Suppressor macrophage treated with lipopolysaccharide for 4 hours (primary cell): ENCODE measurements around the gene MMD2.

Experiments used
- DNase-seq: peaks from one replicate; pipeline ENCODE4 v3.0.0-alpha.2; 2020

MMD2 gene

DNA sequence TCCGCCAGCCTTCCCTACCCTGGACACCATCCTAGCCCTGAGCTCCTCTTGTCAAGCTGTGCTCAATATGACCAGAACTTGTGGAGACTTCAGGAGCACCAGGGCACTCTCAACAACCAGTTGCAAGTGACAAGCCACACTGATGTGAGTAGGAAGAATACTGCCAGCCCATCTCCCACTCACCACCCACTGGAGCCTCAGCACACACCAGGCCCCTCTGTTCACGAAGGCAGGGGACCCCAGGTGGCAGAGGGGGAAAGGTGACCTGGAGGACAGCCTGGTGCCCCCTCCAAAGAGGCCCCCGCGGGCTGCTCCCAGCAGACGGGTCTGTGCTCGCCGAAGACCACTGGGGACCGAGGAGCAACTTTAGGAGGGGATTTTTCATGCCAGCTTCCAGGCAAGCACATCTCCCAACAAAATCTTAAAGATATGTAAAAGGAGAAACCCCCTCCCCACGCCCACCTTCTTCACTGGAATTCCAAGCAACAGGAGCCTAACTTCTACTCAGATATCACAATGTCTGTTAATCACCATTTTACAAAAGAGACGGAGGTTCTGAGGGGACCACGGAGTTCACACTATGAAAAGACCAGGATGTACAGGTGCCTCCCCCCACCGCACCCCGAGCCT is 1.0 kb downstream of the MMD2 start:
- DNase-seq, result no peak

DNA sequence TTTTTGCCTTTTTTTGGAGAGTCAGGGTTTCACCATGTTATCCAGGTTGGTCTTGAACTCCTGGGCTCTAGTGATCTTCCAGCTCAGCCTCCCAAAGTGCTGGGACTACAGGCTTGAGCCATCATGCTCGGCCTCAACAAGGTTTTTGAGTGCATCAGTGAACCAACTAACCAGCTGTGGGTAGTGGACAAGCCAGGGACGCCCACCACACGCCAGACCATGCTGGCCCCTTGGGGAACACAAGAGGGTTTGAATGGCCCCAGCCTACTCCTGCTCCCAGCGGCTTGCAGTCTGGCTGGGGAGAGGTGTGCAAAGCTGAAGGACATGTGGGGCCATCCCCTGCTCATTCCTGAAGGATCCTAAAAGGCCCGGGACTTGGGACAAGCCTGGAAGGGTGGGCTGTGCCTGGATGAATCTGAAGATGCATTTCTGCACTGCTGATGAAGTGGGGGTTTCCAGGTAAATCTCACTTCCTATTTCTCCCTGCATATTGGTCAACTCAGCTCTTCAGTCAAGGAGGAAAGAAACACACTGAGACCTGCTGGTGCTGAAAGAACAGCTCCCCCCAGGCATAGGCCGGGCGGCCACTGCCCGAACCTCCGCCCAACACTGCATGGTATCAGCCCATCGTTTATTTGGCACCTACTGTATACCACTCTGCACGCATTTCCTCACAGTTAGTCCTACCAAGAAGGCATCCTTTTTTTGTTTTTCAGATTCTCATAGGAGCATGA is 6.9 kb downstream of the MMD2 start:
- DNase-seq, result no peak

- no peak for DNase-seq
These were observed 7.7 kb downstream of the MMD2 start for GRCh38 chr7:4951304-4951703.

GRCh38 chr7:4948402-4948801 is 10.6 kb downstream of the MMD2 start:
- no peak for DNase-seq

DNA sequence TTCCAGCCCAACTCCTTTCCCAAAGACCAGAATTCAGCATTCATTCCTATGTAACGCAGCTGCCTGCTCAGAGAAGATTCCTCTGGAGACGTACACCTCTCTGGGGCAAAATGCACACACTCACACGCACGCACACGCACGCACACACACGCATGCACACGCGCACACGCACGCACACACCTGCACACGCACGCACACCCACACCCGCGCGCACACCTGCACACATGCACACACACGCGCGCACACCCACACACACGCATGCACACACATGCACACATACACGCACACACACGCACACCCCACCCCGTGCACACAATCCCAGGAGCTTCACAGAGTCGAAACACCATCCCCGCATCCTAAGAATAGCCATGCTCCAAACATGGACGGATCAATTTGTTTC is 13.0 kb downstream of the MMD2 start:
- DNase-seq, result no peak

- DNase-seq, result no peak
These were observed 14.0 kb downstream of the MMD2 start for GRCh38 chr7:4944939-4945338.

- DNase-seq, result no peak
These were observed 15.7 kb downstream of the MMD2 start for GRCh38 chr7:4943297-4943696.

DNA sequence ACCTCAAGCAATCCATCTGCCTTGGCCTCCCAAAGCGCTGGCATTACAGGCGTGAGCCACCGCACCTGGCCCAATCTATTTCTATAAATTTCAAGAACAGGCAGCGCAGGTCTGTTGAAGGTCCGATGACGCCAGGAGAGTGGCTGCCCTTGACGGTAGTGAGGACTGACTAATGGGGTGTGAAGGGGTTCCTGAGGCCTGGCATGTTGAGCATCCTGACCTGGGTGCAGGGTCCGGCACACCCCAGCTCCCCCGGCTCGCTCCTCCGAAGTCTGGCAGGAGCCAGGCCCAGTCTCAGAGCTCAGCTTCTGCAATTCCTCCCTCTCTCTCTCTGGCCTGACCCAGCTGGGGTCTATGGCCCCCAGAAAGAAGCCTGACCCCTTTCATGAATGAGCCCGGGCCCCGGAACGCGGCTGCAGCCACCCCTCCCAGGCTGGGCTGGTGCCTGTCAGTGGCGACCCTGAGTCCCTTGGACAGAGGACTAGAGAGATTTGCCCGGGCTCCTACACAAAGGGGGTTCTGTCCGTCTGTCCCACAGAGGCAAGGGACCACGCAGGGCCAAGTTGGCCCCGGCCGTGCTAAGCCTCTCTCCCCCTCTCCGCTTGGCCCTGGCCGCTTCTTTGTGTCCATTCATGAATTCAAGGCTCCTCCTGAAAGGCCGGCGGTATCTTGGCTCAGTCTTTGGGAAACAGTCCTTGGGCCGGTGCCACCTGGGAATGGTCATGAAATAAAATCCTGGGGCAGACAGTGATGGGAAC is 18.8 kb downstream of the MMD2 start:
- no peak for DNase-seq

DNA sequence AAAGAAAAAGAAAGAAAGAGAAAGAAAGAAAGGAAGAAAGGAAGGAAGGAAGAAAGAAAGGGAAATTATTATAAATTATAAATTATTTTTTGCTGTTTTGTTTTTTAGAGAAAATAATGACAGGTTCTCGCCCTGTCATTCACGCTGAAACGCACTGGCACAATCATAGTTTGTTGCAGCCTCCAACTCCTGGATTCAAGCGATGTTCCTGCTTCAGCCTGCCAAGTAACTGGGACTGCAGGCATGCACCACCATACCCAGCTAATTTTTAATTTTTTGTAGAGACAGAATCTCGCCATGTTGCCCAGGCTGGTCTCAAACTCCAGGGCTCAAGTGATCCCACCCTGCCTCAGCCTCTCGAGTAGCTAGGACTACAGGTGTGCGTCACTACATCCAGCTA is 21.6 kb downstream of the MMD2 start:
- DNase-seq, result no peak

GRCh38 chr7:4934419-4935025 is 24.5 kb downstream of the MMD2 start:
- DNase-seq, result no peak

DNA sequence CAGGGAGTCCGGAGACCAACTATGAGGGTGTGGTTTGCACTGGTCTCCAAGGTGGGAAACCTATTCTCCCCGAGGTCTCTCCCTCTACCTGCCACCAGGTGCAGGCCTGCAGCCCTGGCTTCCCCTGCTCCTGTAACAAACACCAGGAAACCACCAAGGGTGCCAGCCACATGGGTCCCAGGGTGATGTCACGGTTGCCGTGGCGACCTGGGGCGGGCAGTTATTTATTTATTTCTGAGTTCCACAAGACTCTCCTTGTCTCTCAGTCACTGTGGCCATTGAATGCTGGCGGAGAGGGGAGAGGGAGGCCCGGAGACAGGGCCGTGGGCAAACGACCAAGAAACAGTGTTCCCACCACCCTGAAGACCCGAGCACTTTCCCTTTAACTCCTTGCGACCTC is 27.0 kb downstream of the MMD2 start:
- DNase-seq, result no peak

DNA sequence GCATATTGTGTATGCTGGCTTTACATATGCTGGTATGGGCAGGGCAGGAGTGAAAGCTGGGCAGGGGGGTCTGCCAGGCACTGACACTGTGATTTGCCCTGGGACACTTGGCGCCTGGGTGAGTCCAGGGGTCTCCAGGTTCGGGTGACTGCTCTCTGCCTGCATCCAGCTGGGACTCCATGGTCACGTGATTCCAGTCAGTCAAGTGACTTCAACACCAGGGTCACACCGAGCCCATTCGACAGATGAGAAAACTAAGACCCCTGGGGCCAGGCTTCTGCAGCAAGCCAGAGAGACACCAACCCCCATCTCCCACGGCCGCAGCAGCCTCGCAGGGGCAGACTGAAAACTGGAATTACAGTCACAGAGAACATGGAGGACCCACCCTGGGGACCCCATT is 30.0 kb downstream of the MMD2 start:
- DNase-seq, result no peak

GRCh38 chr7:4928445-4928844 is 30.5 kb downstream of the MMD2 start:
- DNase-seq, result no peak

- DNase-seq, result no peak
These were observed 38.8 kb downstream of the MMD2 start for GRCh38 chr7:4919969-4920766.

DNA sequence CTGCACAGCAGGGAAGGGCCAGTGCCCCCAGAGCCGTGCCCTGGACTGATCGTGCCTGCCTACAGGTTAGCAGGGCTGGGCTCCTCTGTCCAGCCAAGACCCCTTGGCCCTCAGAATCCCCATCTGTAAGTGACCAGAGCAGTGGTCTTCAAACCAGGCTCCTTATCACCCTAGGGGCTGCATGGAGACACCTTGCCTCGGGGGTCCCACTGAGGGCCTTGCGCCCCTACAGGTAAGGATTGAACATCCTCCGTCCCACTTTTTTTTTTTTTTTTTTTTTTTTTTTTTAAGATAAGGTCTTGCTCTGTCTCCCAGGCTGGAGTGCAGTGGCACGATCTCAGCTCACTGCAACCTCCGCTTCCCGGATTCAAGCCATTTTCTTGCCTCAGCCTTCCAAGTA is 42.9 kb downstream of the MMD2 start:
- DNase-seq, result no peak

DNA sequence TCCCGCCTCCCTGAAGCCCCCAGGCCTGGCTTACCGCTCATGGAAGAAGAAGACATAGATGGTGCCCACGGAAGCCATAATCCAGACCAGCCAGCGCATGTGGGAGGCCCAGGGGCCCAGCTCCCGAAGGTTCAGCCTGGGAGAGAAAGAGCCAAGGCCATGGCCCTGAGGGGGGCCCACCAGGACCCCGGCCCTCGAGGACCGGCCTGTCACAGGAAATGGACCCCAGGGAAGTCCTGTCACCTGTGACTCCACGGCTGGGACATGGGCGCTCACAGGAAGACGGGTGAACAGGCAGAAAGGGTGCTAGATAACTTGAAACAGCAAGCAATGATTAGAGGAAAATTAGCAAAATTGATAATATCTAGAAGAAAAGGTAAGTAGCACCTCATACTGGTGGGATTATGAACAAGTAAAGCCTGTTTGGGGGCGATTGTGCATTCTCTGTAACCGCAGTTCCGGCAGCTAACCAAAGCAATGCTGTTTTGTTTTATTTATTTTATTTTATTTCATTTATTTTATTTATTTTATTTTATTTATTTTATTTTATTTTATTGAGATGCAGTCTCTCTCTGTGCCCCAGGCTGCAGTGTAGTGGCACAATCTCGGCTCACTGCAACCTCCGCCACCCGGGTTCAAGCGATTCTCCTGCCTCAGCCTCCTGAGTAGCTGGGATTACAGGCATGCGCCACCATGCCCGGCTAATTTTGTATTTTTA is 47.7 kb downstream of the MMD2 start:
- DNase-seq, result no peak

DNA sequence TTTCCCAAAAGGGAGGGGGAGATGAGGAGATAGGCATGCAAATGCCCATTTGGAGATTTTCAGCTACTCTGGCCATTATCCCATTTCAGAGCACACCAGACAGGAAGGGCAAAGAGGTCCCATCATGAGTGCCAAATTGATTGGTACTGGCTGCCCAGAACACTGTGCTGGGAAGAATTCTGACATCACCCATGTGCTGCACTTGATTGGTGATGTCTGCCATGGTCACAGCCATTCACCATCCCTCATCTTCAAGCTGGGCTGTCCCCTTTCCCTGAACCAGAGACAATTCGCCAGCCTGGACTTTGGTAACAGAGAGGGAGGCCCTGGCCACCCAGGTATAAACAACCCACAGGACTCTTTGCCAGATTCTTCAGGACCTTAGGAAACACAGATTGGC is 52.3 kb downstream of the MMD2 start:
- no peak for DNase-seq

DNA sequence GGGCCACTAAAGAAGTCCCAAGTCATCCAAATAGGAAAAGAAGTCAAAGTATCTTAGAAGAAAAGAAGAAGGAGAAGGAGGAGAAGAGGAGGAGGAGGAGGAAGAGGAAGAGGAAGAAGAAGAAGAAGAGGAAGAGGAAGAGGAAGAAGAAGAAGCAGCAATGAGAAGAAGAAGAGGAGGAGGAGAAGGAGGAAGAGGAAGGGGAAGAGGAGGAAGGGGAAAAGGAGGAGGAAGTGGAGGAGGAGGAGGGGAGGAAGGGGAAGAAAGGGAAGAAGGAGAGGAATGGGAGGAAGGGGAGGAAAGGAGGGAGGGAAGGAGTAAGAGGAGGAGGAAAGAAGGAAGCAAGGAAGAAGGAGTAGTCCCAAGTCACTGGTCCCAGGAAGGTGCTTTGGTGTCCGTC is 53.8 kb downstream of the MMD2 start:
- no peak for DNase-seq

- no peak for DNase-seq
These were observed 54.6 kb downstream of the MMD2 start for GRCh38 chr7:4904346-4904745.

- DNase-seq, result no peak
These were observed 63.2 kb downstream of the MMD2 start for GRCh38 chr7:4895766-4896165.

DNA sequence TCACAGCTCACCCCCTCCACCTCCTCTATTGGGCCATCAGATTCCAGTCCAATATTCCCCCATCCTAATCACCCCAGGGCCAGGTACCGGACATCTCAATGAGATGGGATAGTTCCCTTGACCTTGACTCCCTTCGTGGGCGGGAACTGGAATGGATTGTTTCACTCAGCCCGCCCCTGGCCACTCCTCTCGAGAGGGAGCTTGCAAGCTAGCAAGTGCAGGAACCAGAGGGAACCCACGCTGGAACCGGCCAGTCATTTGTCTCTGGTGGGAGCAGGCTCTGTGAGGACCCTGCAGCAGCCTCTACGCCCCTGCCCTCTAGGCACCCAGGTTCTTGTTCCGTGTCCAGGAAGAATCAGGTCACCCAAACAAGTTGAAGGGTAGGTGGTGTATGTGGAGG is 64.5 kb downstream of the MMD2 start:
- DNase-seq, result no peak

DNA sequence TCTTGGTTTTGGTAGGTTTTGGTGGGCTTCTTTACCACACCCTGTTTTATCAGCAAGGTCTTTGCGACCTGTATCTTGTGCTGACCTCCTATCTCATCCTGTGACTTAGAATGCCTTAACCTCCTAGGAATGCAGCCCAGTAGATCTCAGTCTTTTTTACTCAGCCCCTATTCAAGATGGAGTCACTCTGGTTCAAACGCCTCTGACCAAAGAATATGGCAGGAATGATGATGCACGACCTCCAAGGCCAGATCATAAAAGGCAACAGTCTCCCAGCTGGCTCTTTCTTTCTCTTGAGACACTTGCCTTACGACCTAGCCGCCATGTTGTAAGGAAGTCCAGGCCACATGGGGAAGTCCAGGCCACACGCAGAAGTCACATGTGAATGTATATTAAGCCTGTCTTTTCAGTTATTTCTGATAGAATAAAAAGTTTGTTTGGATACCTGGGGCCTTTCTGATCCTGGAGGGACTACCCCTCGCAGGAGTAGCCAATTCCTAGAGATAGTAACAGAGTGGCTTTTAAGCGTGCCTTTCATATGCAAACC is 65.0 kb downstream of the MMD2 start:
- no peak for DNase-seq
